ENCODE data around the gene PPM1D. TPM values are rescaled to one million over a fixed set of nuclear protein-coding genes. Genes with fewer than 3 reads are reported as not detected.

The PPM1D gene
- total and polyA plus RNA-seq, 2 of the 13 experiments (the other 11 are each of a cell fraction or from before 2014, with no cell fraction given), result 8.0 to 26.2 TPM

DNA sequence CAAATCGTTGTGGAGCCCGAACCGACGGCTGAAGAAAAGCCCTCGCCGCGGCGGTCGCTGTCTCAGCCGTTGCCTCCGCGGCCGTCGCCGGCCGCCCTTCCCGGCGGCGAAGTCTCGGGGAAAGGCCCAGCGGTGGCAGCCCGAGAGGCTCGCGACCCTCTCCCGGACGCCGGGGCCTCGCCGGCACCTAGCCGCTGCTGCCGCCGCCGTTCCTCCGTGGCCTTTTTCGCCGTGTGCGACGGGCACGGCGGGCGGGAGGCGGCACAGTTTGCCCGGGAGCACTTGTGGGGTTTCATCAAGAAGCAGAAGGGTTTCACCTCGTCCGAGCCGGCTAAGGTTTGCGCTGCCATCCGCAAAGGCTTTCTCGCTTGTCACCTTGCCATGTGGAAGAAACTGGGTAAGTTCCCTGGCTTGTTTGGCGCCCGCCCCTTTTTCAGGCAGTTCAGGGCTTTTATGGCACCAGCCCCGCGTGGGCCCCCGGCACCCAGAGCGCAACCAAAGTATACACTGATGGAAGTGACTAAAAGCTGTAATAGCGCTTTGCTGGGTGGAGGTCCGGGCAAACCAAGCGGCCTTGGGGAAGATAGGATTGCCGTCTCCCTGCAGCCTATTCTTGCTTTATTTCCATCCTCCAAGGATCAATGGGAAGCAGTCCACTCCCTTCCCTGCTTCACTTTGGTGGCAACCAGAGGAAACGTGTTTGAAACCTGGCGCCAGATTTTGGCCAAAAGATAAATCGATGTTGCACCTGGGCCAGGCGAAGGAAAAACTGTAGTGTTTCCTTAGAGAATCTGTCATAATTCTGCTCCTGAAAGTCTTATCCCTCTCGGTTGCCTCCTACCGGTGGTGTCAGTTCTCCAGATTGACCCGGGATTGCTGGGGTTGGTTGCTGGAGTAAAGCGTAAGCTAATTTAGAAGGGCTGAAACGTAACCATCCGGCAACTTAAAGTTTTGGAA is 775 bp downstream of the PPM1D start (continued):
- TF ChIP-seq SNAPC4 (CRISPR knock-in tag; IDR thresholded peaks at IDR 0.05) (no peak), PCBP2 (optimal IDR thresholded peaks at IDR 0.05; ENCODE audit: low read depth, low read length, poor library complexity, severe bottlenecking) (peak; percentile 23), ZBTB20 (CRISPR knock-in tag; IDR thresholded peaks at IDR 0.05; ENCODE audit: borderline replicate concordance, low read depth) (no peak), JUN (CRISPR knock-in tag; IDR thresholded peaks at IDR 0.05) (no peak), U2AF2 (IDR thresholded peaks at IDR 0.05; ENCODE audit: low read depth, low read length) (0 out of 2 replicates have a peak, but pooled peaks have one; percentile 18), MXI1 (IDR thresholded peaks at IDR 0.05; ENCODE audit: borderline replicate concordance, low read depth, low read length) (peak; percentile 46; the same call in 2 of the 3 replicates), TGIF2 (CRISPR knock-in tag; IDR thresholded peaks at IDR 0.05) (peak; percentile 96), ZNF782 (CRISPR knock-in tag; IDR thresholded peaks at IDR 0.05; ENCODE audit: borderline replicate concordance) (peak; percentile 83), SATB2 (CRISPR knock-in tag; IDR thresholded peaks at IDR 0.05) (0 out of 2 replicates have a peak, but pooled peaks have one; percentile 12), FIP1L1 (IDR thresholded peaks at IDR 0.05; ENCODE audit: borderline replicate concordance, insufficient read depth, low read depth, low read length) (no peak), TFAP4 (IDR thresholded peaks at IDR 0.05; ENCODE audit: borderline replicate concordance, low read depth) (no peak), ZNF296 (CRISPR knock-in tag; conservative IDR thresholded peaks at IDR 0.05) (0 out of 2 replicates have a peak, but pooled peaks have one; percentile 13), REPIN1 (CRISPR knock-in tag; IDR thresholded peaks at IDR 0.05; ENCODE audit: borderline replicate concordance, low read depth) (peak; percentile 41; the same call in 1 of the 2 replicates), CC2D1A (CRISPR knock-in tag; IDR thresholded peaks at IDR 0.05) (0 out of 2 replicates have a peak, but pooled peaks have one; percentile 16), MTA1 (CRISPR knock-in tag; IDR thresholded peaks at IDR 0.05; ENCODE audit: borderline replicate concordance) (peak; percentile 43; the same call in 1 of the 2 replicates), AKAP8 (CRISPR knock-in tag; IDR thresholded peaks at IDR 0.05) (0 out of 2 replicates have a peak, but pooled peaks have one; percentile 26), ARHGAP35 (CRISPR knock-in tag; IDR thresholded peaks at IDR 0.05; ENCODE audit: borderline replicate concordance) (0 out of 2 replicates have a peak, but pooled peaks have one; percentile 43), HDAC1 (CRISPR knock-in tag; IDR thresholded peaks at IDR 0.05) (peak; percentile 57), U2AF1 (optimal IDR thresholded peaks at IDR 0.05; ENCODE audit: low read depth, low read length) (no peak)
- TF ChIP-seq, protein P1, sequence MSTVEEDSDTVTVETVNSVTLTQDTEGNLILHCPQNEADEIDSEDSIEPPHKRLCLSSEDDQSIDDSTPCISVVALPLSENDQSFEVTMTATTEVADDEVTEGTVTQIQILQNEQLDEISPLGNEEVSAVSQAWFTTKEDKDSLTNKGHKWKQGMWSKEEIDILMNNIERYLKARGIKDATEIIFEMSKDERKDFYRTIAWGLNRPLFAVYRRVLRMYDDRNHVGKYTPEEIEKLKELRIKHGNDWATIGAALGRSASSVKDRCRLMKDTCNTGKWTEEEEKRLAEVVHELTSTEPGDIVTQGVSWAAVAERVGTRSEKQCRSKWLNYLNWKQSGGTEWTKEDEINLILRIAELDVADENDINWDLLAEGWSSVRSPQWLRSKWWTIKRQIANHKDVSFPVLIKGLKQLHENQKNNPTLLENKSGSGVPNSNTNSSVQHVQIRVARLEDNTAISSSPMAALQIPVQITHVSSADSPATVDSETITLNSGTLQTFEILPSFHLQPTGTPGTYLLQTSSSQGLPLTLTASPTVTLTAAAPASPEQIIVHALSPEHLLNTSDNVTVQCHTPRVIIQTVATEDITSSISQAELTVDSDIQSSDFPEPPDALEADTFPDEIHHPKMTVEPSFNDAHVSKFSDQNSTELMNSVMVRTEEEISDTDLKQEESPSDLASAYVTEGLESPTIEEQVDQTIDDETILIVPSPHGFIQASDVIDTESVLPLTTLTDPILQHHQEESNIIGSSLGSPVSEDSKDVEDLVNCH (CRISPR knock-in tag; IDR thresholded peaks at IDR 0.05), result 0 out of 2 replicates have a peak, but pooled peaks have one; percentile 76

All from HepG2 (cell line).